ENCODE measurements around the gene PCDHB8. TPM values are rescaled to one million over a fixed set of nuclear protein-coding genes. Genes with fewer than 3 reads are reported as not detected.
"Not testable (repeated sequence)": the region's sequence is repeated elsewhere in the genome, so short reads cannot be mapped to it uniquely, and the experiment has no call there.

Gene PCDHB8
- total RNA-seq, 2 experiments from 2014 or later = not detected

- peaks cover 13% of the 10 kb centered on the region for H3K27me3 Mint-ChIP-seq
- DNase-seq; H3K4me3 Mint-ChIP-seq; H3K9me3 Mint-ChIP-seq; H3K36me3 Mint-ChIP-seq (ENCODE audit: low read depth); H3K4me1 Mint-ChIP-seq; CTCF ChIA-PET; POLR2A ChIA-PET; H3K27ac Mint-ChIP-seq: not testable (repeated sequence)
Measured at GRCh38 chr5:141224844-141225243, 47.3 kb downstream of the PCDHB8 start.

- H3K36me3 Mint-ChIP-seq (ENCODE audit: low read depth); POLR2A ChIA-PET; H3K9me3 Mint-ChIP-seq; H3K27ac Mint-ChIP-seq; DNase-seq; H3K4me3 Mint-ChIP-seq; CTCF ChIA-PET; H3K4me1 Mint-ChIP-seq: not testable (repeated sequence)
- H3K27me3 Mint-ChIP-seq = peaks cover 13% of the 10 kb centered on the region
Measured at GRCh38 chr5:141225421-141225820, 47.8 kb downstream of the PCDHB8 start.

Other genes starting within 250 kb of the PCDHB8 start
- not detected for gene PCDHAC2, start 211.3 kb upstream of the PCDHB8 start, total RNA-seq
- gene PCDHB1, start 126.4 kb upstream of the PCDHB8 start, total RNA-seq = not detected
- not detected for gene PCDHB2, start 83.2 kb upstream of the PCDHB8 start, total RNA-seq
- not detected for gene PCDHB3, start 77.3 kb upstream of the PCDHB8 start, total RNA-seq
- gene PCDHB4, start 56.0 kb upstream of the PCDHB8 start, total RNA-seq = not detected
- not detected for gene PCDHB5, start 42.6 kb upstream of the PCDHB8 start, total RNA-seq
- gene PCDHB6, start 27.7 kb upstream of the PCDHB8 start, total RNA-seq = not detected
- gene PCDHB7, start 5.1 kb upstream of the PCDHB8 start, total RNA-seq = not detected
- not detected for gene PCDHB16, start 4.6 kb downstream of the PCDHB8 start, total RNA-seq
- gene PCDHB9, start 9.4 kb downstream of the PCDHB8 start, total RNA-seq = not detected
- not detected for gene PCDHB10, start 14.6 kb downstream of the PCDHB8 start, total RNA-seq
- gene PCDHB11, start 21.8 kb downstream of the PCDHB8 start, total RNA-seq = not detected
- not detected for gene PCDHB12, start 30.9 kb downstream of the PCDHB8 start, total RNA-seq
- gene PCDHB13, start 36.1 kb downstream of the PCDHB8 start, total RNA-seq = not detected
- gene PCDHB14, start 45.6 kb downstream of the PCDHB8 start, total RNA-seq = not detected
- gene PCDHB15, start 67.6 kb downstream of the PCDHB8 start, total RNA-seq = not detected
- gene SLC25A2, start 126.3 kb downstream of the PCDHB8 start, total RNA-seq = under 1 TPM; 0.42 to 0.52 TPM
- 10 to 100 TPM; 62.1 to 63.3 TPM for gene TAF7, start 143.0 kb downstream of the PCDHB8 start, total RNA-seq
- gene PCDHGA1, start 152.7 kb downstream of the PCDHB8 start, total RNA-seq = under 1 TPM; 0.04 to 0.05 TPM
- gene PCDHGA2, start 161.0 kb downstream of the PCDHB8 start, total RNA-seq = not detected
- not detected for gene PCDHGA3, start 166.0 kb downstream of the PCDHB8 start, total RNA-seq
- not detected for gene PCDHGB1, start 172.3 kb downstream of the PCDHB8 start, total RNA-seq
- gene PCDHGA4, start 177.2 kb downstream of the PCDHB8 start, total RNA-seq = not detected
- under 1 TPM; 0.08 to 0.10 TPM for gene PCDHGB2, start 182.2 kb downstream of the PCDHB8 start, total RNA-seq
- under 1 TPM in 1 of 2 experiments, not detected in 1; 0.05 TPM for gene PCDHGA5, start 186.4 kb downstream of the PCDHB8 start, total RNA-seq
- gene PCDHGB3, start 192.5 kb downstream of the PCDHB8 start, total RNA-seq = under 1 TPM in 1 of 2 experiments, not detected in 1; 0.12 TPM
- gene PCDHGA6, start 196.1 kb downstream of the PCDHB8 start, total RNA-seq = not detected
- not detected for gene PCDHGA7, start 205.0 kb downstream of the PCDHB8 start, total RNA-seq
- gene PCDHGB4, start 209.9 kb downstream of the PCDHB8 start, total RNA-seq = not detected
- gene PCDHGA8, start 214.8 kb downstream of the PCDHB8 start, total RNA-seq = not detected
- not detected for gene PCDHGB5, start 220.2 kb downstream of the PCDHB8 start, total RNA-seq
- not detected for gene PCDHGA9, start 225.0 kb downstream of the PCDHB8 start, total RNA-seq
- gene PCDHGB6, start 230.2 kb downstream of the PCDHB8 start, total RNA-seq = under 1 TPM in 1 of 2 experiments, not detected in 1; 0.04 TPM
- not detected for gene PCDHGA10, start 235.2 kb downstream of the PCDHB8 start, total RNA-seq
- under 1 TPM in 1 of 2 experiments, not detected in 1; 0.07 TPM for gene PCDHGB7, start 239.9 kb downstream of the PCDHB8 start, total RNA-seq
- not detected for gene PCDHGA11, start 243.3 kb downstream of the PCDHB8 start, total RNA-seq